BLaER1 (cell line): ENCODE measurements around the gene C11orf97.

Experiments
- H3K27ac ChIP-seq: shearing (Covaris generic); formaldehyde crosslinking; 2 replicates; pipeline ENCODE4 v1.8.1; 2022
- H3K27me3 ChIP-seq: shearing (Covaris generic); formaldehyde crosslinking; 2 replicates; pipeline ENCODE4 v1.8.1; 2022
- H3K36me3 ChIP-seq: shearing (Covaris generic); formaldehyde crosslinking; 2 replicates; pipeline ENCODE4 v1.8.1; 2022
- H3K4me1 ChIP-seq: shearing (Covaris generic); formaldehyde crosslinking; 2 replicates; pipeline ENCODE4 v1.8.1; 2022
- H3K4me2 ChIP-seq: shearing (Covaris generic); formaldehyde crosslinking; 2 replicates; pipeline ENCODE4 v1.8.1; 2022
- H3K4me3 ChIP-seq: shearing (Covaris generic); formaldehyde crosslinking; 2 replicates; pipeline ENCODE4 v1.8.1; 2022
- H3K9ac ChIP-seq: shearing (Covaris generic); formaldehyde crosslinking; 2 replicates; pipeline ENCODE4 v1.8.1; 2022
- H3K9me3 ChIP-seq: shearing (Covaris generic); formaldehyde crosslinking; 2 replicates; pipeline ENCODE4 v1.8.1; 2022
- H4K20me1 ChIP-seq: shearing (Covaris generic); formaldehyde crosslinking; 2 replicates; pipeline ENCODE4 v1.8.1; 2022
- Cebpa-rat ChIP-seq: shearing (Covaris generic); IDR thresholded peaks from 2 replicates; pipeline ENCODE4 v1.8.1; 2022

The C11orf97 gene

GRCh38 chr11:94557421-94557820 lies 45.2 kb downstream of the C11orf97 start:
- Histone ChIP-seq H3K4me2 (no peak overlapping the region), H3K9ac (no peak overlapping the region), H3K36me3 (no peaks in the 10 kb centered on the region), H3K4me3 (no peak overlapping the region), H3K27me3 (no peaks in the 10 kb centered on the region), H3K9me3 (no peaks in the 10 kb centered on the region), H3K27ac (no peak overlapping the region), H3K4me1 (peaks cover 7% of the 10 kb centered on the region; the same call in 1 of the 2 replicates), H4K20me1 (no peaks in the 10 kb centered on the region)
- TF ChIP-seq Cebpa-rat, result no peak

DNA sequence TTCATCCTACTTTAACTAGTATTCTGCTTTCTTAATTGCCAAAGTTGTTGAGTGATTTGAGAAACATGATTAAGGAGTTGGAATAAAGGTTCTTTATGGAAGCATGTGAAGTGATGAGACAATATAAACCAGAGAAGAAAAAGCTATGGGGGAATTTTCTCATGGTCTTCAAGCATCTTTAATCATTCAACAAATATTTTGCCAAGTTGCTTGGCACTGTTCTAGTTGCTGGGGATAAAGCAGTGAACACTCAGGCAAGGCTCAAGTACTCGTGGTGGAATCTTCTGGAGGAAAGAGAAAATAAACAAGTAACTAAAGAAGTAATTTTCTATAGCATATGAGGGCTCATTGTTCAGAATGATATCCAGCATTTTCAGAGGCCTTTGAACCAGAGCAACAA lies 45.7 kb downstream of the C11orf97 start:
- Histone ChIP-seq H3K27ac (no peak overlapping the region), H4K20me1 (no peaks in the 10 kb centered on the region), H3K9me3 (no peaks in the 10 kb centered on the region), H3K9ac (no peak overlapping the region), H3K36me3 (no peaks in the 10 kb centered on the region), H3K4me2 (peak overlapping the region; percentile 45), H3K4me3 (no peak overlapping the region), H3K27me3 (no peaks in the 10 kb centered on the region), H3K4me1 (peaks cover 7% of the 10 kb centered on the region; the same call in 1 of the 2 replicates)
- no peak for TF ChIP-seq Cebpa-rat

DNA sequence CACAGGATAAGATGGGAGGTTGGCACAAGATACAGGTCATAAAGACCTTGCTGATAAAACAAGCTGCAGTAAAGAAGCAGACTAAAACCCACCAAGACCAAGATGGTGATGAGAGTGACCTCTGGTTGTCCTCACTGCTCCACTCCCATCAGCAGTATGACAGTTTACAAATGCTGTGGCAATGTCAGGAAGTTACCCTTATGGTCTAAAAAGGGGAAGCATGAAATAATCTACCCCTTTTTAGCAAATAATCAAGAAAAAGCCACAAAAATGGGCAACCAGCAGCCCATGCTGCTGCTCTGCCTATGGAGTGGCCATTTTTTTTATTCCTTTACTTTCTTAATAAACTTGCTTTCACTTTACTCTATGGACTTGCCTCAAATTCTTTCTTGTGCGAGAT lies 46.2 kb downstream of the C11orf97 start:
- no peak for TF ChIP-seq Cebpa-rat
- H3K9ac ChIP-seq, result no peak overlapping the region
- no peaks in the 10 kb centered on the region for H3K9me3 ChIP-seq
- H3K4me1 ChIP-seq, result peaks cover 7% of the 10 kb centered on the region; the same call in 1 of the 2 replicates
- peak overlapping the region; percentile 45 for H3K4me2 ChIP-seq
- no peak overlapping the region for H3K27ac ChIP-seq
- no peaks in the 10 kb centered on the region for H3K27me3 ChIP-seq
- H4K20me1 ChIP-seq, result no peaks in the 10 kb centered on the region
- no peak overlapping the region for H3K4me3 ChIP-seq
- H3K36me3 ChIP-seq, result no peaks in the 10 kb centered on the region

DNA sequence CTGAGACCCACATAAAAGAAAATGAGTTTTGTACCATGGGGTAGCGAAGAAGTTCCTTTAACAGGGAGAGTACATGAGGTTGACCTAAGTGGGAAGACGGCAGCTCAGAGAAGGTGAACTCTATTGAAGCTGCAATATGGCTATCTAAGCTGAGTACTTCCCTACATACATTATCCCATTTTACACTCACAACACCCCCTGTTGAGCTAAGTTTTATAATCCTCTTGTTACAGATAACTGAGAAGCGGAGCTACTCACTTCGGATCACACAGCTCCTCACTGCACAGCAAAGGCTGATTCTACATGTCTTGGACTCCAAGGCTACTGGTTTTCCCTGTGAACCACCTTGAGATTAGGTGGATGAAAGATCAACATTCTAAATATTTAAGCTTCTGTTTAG lies 46.7 kb downstream of the C11orf97 start:
- Histone ChIP-seq H4K20me1 (no peaks in the 10 kb centered on the region), H3K9ac (no peak overlapping the region), H3K4me1 (peaks cover 7% of the 10 kb centered on the region; the same call in 1 of the 2 replicates), H3K36me3 (no peaks in the 10 kb centered on the region), H3K27ac (no peak overlapping the region), H3K27me3 (no peaks in the 10 kb centered on the region), H3K4me2 (peak overlapping the region; percentile 45), H3K9me3 (no peaks in the 10 kb centered on the region), H3K4me3 (no peak overlapping the region)
- TF ChIP-seq Cebpa-rat, result no peak

GRCh38 chr11:94559361-94559760 lies 47.1 kb downstream of the C11orf97 start:
- Histone ChIP-seq H3K4me2 (no peak overlapping the region), H3K9me3 (no peaks in the 10 kb centered on the region), H3K27me3 (no peaks in the 10 kb centered on the region)

DNA sequence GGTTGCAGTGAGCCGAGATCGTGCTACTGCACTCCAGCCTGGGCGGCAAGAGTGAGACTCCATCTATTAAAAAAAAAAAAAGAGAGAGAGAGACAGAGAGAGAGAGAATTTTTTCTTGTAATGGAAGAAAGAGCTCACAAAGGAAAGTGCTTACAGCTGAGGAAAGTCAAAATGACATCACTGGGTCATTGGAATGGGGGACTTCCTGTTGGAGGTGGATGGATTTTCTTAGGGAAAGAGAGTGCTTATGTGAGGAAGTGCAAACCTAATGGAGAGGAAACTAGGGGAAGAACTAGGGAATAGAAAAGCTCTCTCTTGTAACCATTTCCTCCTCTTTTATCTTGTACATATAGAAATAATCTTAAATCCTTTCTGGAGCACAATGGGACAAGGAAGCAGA lies 48.6 kb downstream of the C11orf97 start:
- no peak overlapping the region for H3K27ac ChIP-seq
- H4K20me1 ChIP-seq, result no peaks in the 10 kb centered on the region
- H3K4me1 ChIP-seq, result peaks cover 10% of the 10 kb centered on the region; the same call in 1 of the 2 replicates
- TF ChIP-seq Cebpa-rat, result no peak
- H3K4me2 ChIP-seq, result no peak overlapping the region
- H3K9ac ChIP-seq, result no peak overlapping the region
- H3K36me3 ChIP-seq, result no peaks in the 10 kb centered on the region
- no peaks in the 10 kb centered on the region for H3K9me3 ChIP-seq
- no peak overlapping the region for H3K4me3 ChIP-seq
- H3K27me3 ChIP-seq, result no peaks in the 10 kb centered on the region

More at GRCh38 chr11:94559361-94559760, 47.1 kb downstream of the C11orf97 start:
- Histone ChIP-seq H3K27ac (no peak overlapping the region), H3K4me1 (peaks cover 7% of the 10 kb centered on the region; the same call in 1 of the 2 replicates), H3K4me3 (no peak overlapping the region), H3K36me3 (no peaks in the 10 kb centered on the region), H3K9ac (no peak overlapping the region), H4K20me1 (no peaks in the 10 kb centered on the region)
- no peak for TF ChIP-seq Cebpa-rat

GRCh38 chr11:94563176-94563847 lies 51.1 kb downstream of the C11orf97 start:
- Histone ChIP-seq H4K20me1 (no peaks in the 10 kb centered on the region), H3K9me3 (no peaks in the 10 kb centered on the region), H3K36me3 (no peaks in the 10 kb centered on the region), H3K9ac (no peak overlapping the region), H3K4me3 (no peak overlapping the region), H3K4me2 (no peak overlapping the region), H3K27ac (no peak overlapping the region), H3K27me3 (no peaks in the 10 kb centered on the region), H3K4me1 (peaks cover 8% of the 10 kb centered on the region; the same call in 1 of the 2 replicates)
- TF ChIP-seq Cebpa-rat, result no peak

- 0 out of 2 replicates have a peak, but pooled peaks cover 3% of the 10 kb centered on the region for H3K4me1 ChIP-seq
- no peak overlapping the region for H3K27ac ChIP-seq
- H3K4me3 ChIP-seq, result no peak overlapping the region
- H3K9me3 ChIP-seq, result no peaks in the 10 kb centered on the region
- no peaks in the 10 kb centered on the region for H3K27me3 ChIP-seq
- no peak overlapping the region for H3K4me2 ChIP-seq
- H3K9ac ChIP-seq, result no peak overlapping the region
- no peak for TF ChIP-seq Cebpa-rat
- H3K36me3 ChIP-seq, result no peaks in the 10 kb centered on the region
- H4K20me1 ChIP-seq, result no peaks in the 10 kb centered on the region
Measured at GRCh38 chr11:94563848-94564467, 51.7 kb downstream of the C11orf97 start.

DNA sequence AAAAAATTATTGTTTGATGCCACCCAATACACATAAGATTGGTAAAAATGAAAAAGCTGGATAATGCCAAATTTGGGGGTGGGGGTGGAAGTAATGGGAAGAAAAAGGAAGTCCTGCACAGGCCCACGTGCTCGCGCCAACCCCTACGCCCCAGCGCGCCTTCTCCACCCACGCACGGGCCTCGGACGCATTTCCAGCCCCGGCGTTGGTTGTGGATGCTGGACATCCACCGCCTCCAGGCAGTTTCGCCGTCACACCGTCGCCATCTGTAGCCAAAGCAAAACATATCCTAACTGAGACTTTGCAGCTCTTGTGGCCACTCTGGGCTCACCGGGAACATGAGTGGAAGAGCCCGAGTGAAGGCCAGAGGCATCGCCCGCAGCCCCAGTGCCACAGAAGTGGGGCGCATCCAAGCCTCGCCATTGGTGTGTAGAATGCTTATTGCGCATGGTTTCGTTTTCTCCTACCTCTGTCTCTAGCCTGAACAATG lies 55.0 kb downstream of the C11orf97 start, which contains the start of gene PIWIL4:
Gene PIWIL4 (plus strand): TSS at position 188 of the 490 bp plus-strand sequence. CDS start 151 bp downstream, at position 339.
- H3K36me3 ChIP-seq, result no peaks in the 10 kb centered on the region
- no peak within 1 kb of the TSS for H3K27ac ChIP-seq
- no peak for TF ChIP-seq Cebpa-rat
- no peaks in the 10 kb centered on the region for H4K20me1 ChIP-seq
- H3K9me3 ChIP-seq, result no peaks in the 10 kb centered on the region
- H3K4me3 ChIP-seq, result no peak within 1 kb of the TSS
- no peaks in the 10 kb centered on the region for H3K27me3 ChIP-seq
- 0 out of 2 replicates have a peak, but pooled peaks cover 3% of the 10 kb centered on the region for H3K4me1 ChIP-seq
- no peak within 1 kb of the TSS for H3K4me2 ChIP-seq
- no peak within 1 kb of the TSS for H3K9ac ChIP-seq

- no peak overlapping the region for H3K4me2 ChIP-seq
Measured at GRCh38 chr11:94568200-94568599, 55.9 kb downstream of the C11orf97 start.

More at GRCh38 chr11:94568200-94568599, 55.9 kb downstream of the C11orf97 start:
- Histone ChIP-seq H3K27me3 (no peaks in the 10 kb centered on the region), H3K27ac (no peak overlapping the region), H3K36me3 (no peaks in the 10 kb centered on the region), H3K9me3 (no peaks in the 10 kb centered on the region), H3K9ac (no peak overlapping the region), H3K4me3 (no peak overlapping the region), H3K4me1 (0 out of 2 replicates have a peak, but pooled peaks cover 3% of the 10 kb centered on the region), H4K20me1 (no peaks in the 10 kb centered on the region)
- TF ChIP-seq Cebpa-rat, result no peak
